Gastroesophageal sphincter (tissue), 4 donors: ENCODE results near the gene CACNG4. TPM values are rescaled to one million over a fixed set of nuclear protein-coding genes. Genes with fewer than 3 reads are reported as not detected.

Source experiments
- ATAC-seq: fragments of 150-250 bp; one replicate; pipeline ENCODE4 v1.9.1; 2016; ENCODE audit warnings: mild to moderate bottlenecking, moderate library complexity
- H3K27ac ChIP-seq, 4 donors: fragments of 200-600 bp; sonication (generic) in 3 of 4; 1 replicate in 3 of 4; 2 replicates in 1 of 4; pipeline ENCODE4 v1.5.1; 2016 to 2019
- H3K27me3 ChIP-seq: fragments of 200-600 bp; sonication (generic); one replicate; pipeline ENCODE4 v1.5.1; 2019
- H3K36me3 ChIP-seq, 2 donors: fragments of 200-600 bp; sonication (generic); one replicate each; pipeline ENCODE4 v1.5.1; 2019; ENCODE audit warnings: control low read depth in 1 of 2
- H3K4me1 ChIP-seq, 3 donors: fragments of 200-600 bp; sonication (generic); 1 replicate in 2 of 3; 2 replicates in 1 of 3; pipeline ENCODE4 v1.5.1; 2016 to 2019; ENCODE audit warnings: control low read depth in 2 of 3
- H3K4me3 ChIP-seq, 2 donors: fragments of 200-600 bp; sonication (generic); one replicate each; pipeline ENCODE4 v1.5.1; 2019; ENCODE audit warnings: mild to moderate bottlenecking in 1 of 2, moderate library complexity in 1 of 2
- H3K9me3 ChIP-seq, 3 donors: fragments of 200-600 bp; sonication (generic); one replicate each; pipeline ENCODE4 v1.5.1; 2017 to 2019; ENCODE audit warnings: control low read depth in 2 of 3
- EP300 ChIP-seq: sonication (generic); formaldehyde crosslinking; IDR thresholded peaks from one replicate; pipeline ENCODE4 v1.6.1; 2017; ENCODE audit warnings: antibody characterized with exemption, mild to moderate bottlenecking
- POLR2A ChIP-seq, 2 donors: fragments of 450-650 bp; IDR thresholded peaks; one replicate each; pipeline ENCODE4 v1.6.1; 2017; ENCODE audit warnings: antibody characterized with exemption in 2 of 2, mild to moderate bottlenecking in 2 of 2, moderate library complexity in 1 of 2
- POLR2AphosphoS5 ChIP-seq: sonication (generic); formaldehyde crosslinking; IDR thresholded peaks from one replicate; pipeline ENCODE4 v1.6.1; 2017; ENCODE audit warnings: antibody characterized with exemption
- WGBS, 2 donors: methylation state at CpG; one replicate each; pipeline ENCODE4 v1.1.5; 2018; ENCODE audit warnings: low coverage in 1 of 2; 5-methylcytosine and 5-hydroxymethylcytosine counted together
- total RNA-seq, 4 donors: library from RNA; depleted of rRNA; stranded (reverse); fragments of >200 nt; gene quantifications; one replicate each; pipeline ENCODE4 v1.1.0, GENCODE V29; 2016
- TF ChIP-seq, protein P1 (sequence below), 4 experiments: fragments of 200-600 bp in 2 of 4; fragments of 450-650 bp in 2 of 4; sonication (generic) in 1 of 4; IDR thresholded peaks; one replicate each; pipeline ENCODE4 v1.5.1; 2017 to 2019; ENCODE audit warnings: antibody characterized with exemption in 4 of 4, mild to moderate bottlenecking in 2 of 4, moderate library complexity in 2 of 4

CACNG4 gene
- total RNA-seq, 4 donors from 2014 or later = 0.13 to 13.5 (median 2.1) TPM; not detected in 1

- Histone ChIP-seq H3K4me3 (no peak overlapping the region), H3K9me3 (peaks cover 0 to 23% (median 0%) of the 10 kb centered on the region in 3 donors), H3K4me1 (no peaks in the 10 kb centered on the region), H3K27ac (no peak overlapping the region), H3K27me3 (peaks cover 10% of the 10 kb centered on the region), H3K36me3 (no peaks in the 10 kb centered on the region)
- 78 to 92% methylated on average over 5 to 11 of the region's 12 CpGs for WGBS, 2 donors
- TF ChIP-seq EP300 = no peak
- TF ChIP-seq POLR2AphosphoS5 = no peak
- TF ChIP-seq, protein P1, sequence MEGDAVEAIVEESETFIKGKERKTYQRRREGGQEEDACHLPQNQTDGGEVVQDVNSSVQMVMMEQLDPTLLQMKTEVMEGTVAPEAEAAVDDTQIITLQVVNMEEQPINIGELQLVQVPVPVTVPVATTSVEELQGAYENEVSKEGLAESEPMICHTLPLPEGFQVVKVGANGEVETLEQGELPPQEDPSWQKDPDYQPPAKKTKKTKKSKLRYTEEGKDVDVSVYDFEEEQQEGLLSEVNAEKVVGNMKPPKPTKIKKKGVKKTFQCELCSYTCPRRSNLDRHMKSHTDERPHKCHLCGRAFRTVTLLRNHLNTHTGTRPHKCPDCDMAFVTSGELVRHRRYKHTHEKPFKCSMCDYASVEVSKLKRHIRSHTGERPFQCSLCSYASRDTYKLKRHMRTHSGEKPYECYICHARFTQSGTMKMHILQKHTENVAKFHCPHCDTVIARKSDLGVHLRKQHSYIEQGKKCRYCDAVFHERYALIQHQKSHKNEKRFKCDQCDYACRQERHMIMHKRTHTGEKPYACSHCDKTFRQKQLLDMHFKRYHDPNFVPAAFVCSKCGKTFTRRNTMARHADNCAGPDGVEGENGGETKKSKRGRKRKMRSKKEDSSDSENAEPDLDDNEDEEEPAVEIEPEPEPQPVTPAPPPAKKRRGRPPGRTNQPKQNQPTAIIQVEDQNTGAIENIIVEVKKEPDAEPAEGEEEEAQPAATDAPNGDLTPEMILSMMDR (IDR thresholded peaks at IDR 0.05) = no peak
- no peak for TF ChIP-seq POLR2A (IDR thresholded peaks at IDR 0.05)
- no peak for ATAC-seq
Observed at GRCh38 chr17:66918896-66919295, 45.6 kb upstream of the CACNG4 start.

DNA sequence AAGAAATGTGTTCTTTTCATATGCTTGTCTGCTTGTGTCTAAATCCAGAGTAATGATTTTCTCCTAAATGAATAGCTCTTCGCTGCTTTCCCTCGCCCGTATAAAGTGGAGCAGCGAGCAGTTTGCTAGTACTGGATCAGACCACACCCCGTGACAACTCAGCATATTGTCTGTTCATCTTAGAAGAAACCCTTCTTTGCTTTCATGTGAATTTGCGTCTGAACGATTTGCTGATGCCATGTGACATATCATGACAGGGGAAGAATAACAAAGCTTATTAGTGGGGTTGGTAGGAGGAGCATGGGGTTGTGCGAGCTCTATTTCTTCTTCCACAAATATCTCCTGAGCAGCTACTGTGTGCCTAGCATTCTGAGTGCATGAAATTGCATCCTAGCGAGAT is 44.1 kb upstream of the CACNG4 start:
- ATAC-seq = no peak
- no peak for TF ChIP-seq POLR2A (IDR thresholded peaks at IDR 0.05)
- TF ChIP-seq, protein P1 (IDR thresholded peaks at IDR 0.05) = no peak
- no peak for TF ChIP-seq EP300
- no peak for TF ChIP-seq POLR2AphosphoS5
- no peak overlapping the region for H3K27ac ChIP-seq
- 59 to 64% methylated on average over 2 to 9 of the region's 9 CpGs for WGBS, 2 donors
- no peak overlapping the region for H3K4me3 ChIP-seq
- H3K9me3 ChIP-seq = peaks cover 0 to 23% (median 0%) of the 10 kb centered on the region in 3 donors
- peaks cover 4% of the 10 kb centered on the region for H3K27me3 ChIP-seq
- H3K4me1 ChIP-seq = no peaks in the 10 kb centered on the region
- no peaks in the 10 kb centered on the region for H3K36me3 ChIP-seq

DNA sequence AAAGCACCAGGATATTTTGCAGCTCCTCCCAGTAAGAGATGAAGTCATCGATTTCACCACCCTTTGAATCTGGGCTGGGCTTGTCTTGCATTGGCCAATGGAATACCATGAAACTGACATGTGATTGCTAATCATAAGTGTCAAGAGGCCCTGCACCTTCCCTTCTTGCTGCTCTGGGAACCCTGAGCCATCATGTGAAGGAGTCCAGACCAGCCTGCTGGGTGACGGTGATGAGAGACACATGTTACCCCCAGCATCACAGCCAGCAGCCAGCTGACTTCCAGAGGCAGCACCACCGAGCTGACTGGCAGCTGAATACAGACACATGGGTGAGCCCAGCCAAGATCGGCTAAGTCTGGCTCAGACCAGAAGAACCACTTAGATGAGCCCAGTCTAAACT is 43.6 kb upstream of the CACNG4 start:
- ATAC-seq = no peak
- no peaks in the 10 kb centered on the region for H3K4me1 ChIP-seq
- no peak for TF ChIP-seq POLR2A (IDR thresholded peaks at IDR 0.05)
- no peak for TF ChIP-seq POLR2AphosphoS5
- no peak for TF ChIP-seq EP300
- TF ChIP-seq, protein P1 (IDR thresholded peaks at IDR 0.05) = no peak
- peaks cover 0 to 23% (median 0%) of the 10 kb centered on the region in 3 donors for H3K9me3 ChIP-seq
- no peak overlapping the region for H3K4me3 ChIP-seq
- H3K36me3 ChIP-seq = no peaks in the 10 kb centered on the region
- peaks cover 4% of the 10 kb centered on the region for H3K27me3 ChIP-seq
- no peak overlapping the region for H3K27ac ChIP-seq
- WGBS, 2 donors = 47 to 93% methylated on average over 2 to 3 of the region's 4 CpGs

- no peaks in the 10 kb centered on the region for H3K36me3 ChIP-seq
- no peaks in the 10 kb centered on the region for H3K4me1 ChIP-seq
- WGBS, 2 donors = 27 to 50% methylated on average over 1 of the region's 1 CpG
- H3K9me3 ChIP-seq = peaks cover 0 to 19% (median 0%) of the 10 kb centered on the region in 3 donors
- peaks cover 7% of the 10 kb centered on the region for H3K27me3 ChIP-seq
- no peak overlapping the region for H3K4me3 ChIP-seq
- TF ChIP-seq EP300 (no peak), POLR2AphosphoS5 (no peak), POLR2A (IDR thresholded peaks at IDR 0.05) (no peak)
- TF ChIP-seq, protein P1 (IDR thresholded peaks at IDR 0.05) = no peak
- H3K27ac ChIP-seq = no peak overlapping the region
- no peak for ATAC-seq
Observed at GRCh38 chr17:66923886-66924285, 40.6 kb upstream of the CACNG4 start.

DNA sequence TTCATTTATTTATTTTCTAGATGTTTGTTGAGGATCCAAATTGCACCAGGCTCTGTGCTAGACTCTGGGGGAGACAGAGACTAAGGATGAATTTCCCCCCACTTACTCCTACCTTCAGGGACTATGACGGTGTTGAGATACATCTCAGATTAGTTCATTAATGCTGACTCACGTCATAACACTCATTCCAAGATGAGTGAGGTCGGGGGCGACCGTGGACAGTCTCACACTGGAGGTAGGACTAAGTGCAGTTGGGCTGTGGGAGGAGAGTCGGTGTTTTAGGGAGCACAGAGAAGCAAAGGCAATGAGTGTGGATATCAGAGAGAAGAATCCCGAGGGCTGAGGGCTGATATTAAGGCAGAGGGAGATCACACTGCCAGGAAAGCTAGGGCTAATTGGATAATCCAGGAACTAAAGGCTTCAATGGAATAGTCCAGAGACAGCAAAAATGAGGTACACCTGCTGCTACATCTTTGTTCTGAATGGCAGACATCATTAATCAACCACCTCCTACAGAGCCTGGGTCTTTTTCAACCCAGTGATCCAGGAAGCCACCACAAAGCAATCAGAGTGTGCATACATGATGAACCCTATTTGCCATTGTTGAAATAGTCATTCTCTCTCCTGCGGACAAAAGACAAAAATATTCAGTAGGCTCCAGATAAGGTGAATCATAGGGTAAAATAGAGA is 38.6 kb upstream of the CACNG4 start:
- Histone ChIP-seq H3K36me3 (no peaks in the 10 kb centered on the region), H3K9me3 (peaks cover 0 to 8% (median 0%) of the 10 kb centered on the region in 3 donors), H3K4me1 (no peaks in the 10 kb centered on the region), H3K27ac (no peak overlapping the region), H3K4me3 (no peak overlapping the region), H3K27me3 (peaks cover 7% of the 10 kb centered on the region)
- 51 to 65% methylated on average over 5 to 7 of the region's 8 CpGs for WGBS, 2 donors
- ATAC-seq = no peak
- TF ChIP-seq POLR2AphosphoS5 (no peak), EP300 (no peak), POLR2A (IDR thresholded peaks at IDR 0.05) (no peak)
- TF ChIP-seq, protein P1 (IDR thresholded peaks at IDR 0.05) = no peak
